NCI-H510A treated with DMSO at 0.1 percent for 48 hours (cell line): ENCODE results near the gene KCNQ4.

Experiments used
- DNase-seq: peaks from one replicate; lab custom pipeline; 2025; lab: John Stamatoyannopoulos, UW

KCNQ4 gene

DNA sequence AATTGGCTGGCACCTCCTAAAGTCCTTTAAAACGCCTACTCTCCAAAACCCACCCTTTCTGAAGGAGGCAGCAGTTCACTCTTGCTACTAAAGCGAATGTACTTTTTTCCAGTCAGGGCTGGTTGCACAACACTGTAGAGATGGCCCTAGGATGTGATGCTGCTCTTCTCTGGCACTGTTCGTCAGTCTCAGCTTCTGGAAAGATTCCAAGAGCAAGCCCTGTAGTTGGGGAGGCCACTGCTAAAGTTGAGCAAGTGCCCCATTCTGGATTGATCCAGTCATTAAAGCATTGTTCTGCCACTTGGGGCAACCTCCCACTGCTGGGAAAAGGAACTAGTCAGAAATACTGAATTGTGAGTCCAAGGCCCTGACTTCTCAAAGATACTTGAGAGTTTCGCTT is 28.5 kb upstream of the KCNQ4 start:
- DNase-seq = no peak

DNA sequence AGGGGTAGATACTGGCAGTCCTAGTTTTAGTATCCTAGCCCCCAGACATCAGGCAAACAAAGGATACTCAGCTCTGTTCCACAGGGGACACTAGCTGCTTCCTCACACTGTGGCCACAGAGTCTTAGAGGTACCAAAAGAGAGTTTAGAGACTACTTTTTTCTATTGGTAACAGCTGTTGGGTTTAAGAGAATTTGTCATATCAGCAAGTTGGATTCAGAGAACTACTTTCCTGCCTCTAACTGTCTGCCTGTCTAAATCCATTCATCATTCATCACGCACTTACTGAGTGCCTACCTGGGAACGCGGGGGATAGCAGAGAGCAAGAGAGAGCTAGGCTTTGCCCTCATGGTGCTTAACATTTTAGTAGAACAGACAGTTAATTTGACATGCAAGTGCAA is 27.1 kb upstream of the KCNQ4 start:
- no peak for DNase-seq

DNA sequence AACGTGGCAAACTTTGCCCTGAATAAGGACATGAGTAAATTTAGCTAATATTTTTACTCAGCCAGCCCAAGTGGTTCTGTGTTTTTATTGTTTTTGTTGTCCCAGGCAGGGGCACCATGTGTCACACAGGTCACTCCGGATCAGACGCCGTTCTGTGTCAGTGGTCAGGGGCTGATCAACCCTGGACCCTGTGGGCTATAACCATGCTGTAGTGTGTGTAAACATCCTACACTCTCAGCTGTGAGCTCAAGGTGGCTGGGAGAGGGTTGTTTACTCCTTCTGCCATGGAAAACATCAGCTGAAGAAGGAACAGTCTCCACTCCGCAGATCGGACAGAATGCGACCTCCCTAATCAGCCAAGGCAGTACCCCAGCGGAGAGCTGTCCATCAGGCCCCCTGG is 26.5 kb upstream of the KCNQ4 start:
- DNase-seq = no peak

DNA sequence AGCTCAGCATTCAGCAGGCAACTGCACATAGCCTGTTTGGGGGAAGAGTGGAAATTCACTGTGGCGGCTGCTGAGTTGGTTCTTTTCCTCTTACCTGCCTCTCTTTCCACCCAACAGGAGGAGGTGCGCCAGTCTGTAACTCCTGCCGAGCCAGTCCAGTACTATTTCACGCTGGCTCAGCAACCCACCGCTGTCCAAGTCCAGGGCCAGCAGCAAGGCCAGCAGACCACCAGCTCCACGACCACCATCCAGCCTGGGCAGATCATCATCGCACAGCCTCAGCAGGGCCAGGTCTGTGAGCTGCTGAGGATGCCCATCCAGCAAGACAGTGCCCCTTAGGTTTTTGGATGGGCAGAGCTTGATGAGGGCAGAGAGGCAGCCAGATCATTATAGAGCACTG is 25.6 kb upstream of the KCNQ4 start:
- DNase-seq = no peak

DNA sequence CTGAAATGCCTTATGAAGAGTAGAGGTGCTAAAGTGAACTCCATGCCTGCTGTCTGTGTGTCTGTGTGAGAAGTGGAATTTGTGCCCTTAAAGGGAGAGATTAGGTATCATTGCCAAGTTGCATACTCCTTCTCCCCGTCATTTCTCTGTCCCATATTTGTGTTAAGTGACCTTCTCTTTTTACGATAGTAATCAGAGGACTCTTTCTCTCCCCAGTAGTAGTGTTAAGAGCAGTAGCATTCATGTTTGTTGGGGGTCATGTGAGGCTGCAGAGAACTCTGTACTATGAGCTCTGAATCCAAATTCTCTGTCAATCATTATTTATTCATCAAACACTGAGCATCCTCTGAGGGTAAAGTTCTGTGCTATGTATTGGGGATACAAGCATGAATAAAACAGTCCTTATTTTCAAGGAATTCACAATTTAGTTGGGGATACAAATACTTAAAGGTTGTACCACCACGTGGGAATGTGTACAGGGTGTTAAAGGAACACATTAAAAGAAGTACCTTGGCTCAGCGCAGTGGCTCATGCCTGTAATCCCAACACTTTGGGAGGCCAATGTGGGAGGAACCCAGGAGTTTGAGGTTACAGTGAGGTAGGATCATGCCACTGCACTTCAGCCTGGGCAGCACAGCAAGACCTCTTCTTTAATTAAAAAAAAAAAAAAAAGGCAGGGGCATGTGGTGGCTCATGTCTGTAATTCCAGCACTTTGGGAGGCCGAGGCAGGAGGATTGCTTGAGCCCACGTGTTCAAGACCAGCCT is 24.8 kb upstream of the KCNQ4 start:
- no peak for DNase-seq

DNA sequence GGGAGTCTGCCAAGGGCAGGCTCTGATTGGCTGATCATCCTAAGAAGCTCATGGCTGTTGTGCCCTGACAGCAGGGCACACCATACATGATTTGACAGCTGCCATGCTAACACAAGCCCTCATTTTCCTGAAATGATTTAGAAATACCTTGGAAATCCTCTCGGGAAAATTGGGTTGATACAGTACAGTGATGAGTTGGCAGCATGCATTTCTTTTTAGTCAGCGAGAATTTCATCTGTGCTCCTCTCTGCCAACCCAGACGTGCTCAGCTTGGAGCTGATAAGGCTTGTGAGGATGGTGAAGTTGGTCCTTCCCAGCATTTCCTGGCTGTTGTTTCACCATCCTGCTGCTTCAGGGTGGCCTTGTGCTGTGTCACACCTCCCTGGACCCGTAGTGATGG is 22.6 kb upstream of the KCNQ4 start:
- no peak for DNase-seq

DNA sequence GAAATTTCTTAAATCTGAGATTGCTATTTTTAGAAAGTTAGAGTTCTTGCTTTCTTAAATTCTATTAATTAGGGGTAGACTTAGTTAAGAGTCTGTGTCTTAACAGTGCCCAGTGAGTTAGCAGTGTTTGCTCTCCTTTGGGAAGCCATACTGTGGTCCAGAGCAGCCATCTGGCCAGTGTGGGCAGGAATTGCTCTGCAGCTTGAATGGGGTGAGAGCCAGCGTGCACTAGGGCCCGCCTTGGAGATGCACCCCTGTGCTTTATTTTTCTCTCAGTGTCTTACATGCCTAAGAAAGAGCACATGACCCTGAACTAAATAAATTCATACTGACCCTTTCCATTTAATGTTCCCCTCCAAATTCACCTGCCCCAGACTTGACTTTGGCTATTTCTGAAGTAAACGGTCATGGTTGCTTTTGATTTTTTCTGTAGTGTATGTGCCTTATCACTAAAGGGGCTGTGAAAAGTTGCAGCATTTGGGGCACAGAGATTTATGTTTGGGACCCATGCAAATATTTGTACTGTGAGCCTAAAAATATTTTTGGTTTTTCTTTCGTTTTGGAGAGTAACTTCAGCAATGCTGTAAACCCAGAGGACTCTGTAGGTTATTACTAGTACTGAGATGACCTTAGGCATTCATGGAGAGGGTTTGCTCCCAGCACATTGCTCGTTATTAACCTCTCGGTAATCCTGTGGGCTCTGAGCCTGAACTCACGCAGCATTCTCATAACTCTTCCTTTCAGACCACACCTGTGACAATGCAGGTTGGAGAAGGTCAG is 21.3 kb upstream of the KCNQ4 start:
- DNase-seq = no peak

DNA sequence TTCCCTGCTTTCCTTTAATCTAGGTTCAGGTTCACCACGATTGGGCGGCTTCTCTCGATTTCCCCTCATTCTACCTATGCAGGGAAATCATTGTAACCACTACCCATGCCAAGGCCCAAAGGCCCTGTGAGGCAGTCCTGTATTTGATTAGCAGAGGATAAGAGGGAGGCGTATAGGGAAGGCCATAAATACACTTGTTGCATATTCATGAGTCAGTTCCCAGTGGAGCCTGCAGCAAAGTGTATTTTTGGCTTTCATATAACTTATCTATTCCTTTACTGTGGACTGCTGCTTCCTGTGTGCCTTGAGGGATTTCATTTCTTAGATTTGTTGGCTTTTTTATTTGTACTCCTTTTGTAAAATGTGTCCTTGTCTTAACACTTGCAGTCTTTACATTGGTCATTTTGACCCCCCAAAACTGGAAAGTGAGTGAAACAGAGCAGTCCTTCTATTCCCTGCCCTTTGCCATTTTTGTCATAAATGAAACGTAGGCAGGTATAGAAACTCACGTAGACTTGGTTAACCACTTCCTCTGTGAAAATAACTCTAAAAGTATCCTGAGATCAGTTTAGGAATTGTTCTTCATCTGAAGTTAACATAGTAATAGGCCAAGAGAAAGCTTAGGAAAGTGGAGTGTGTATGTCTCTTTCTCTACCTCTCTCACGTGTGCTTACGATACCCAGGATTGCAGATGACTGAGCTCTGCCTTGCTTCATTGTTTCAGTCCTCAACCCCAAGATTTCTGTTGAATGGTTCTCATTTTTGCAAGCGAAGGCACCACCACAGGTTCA is 19.6 kb upstream of the KCNQ4 start:
- DNase-seq = no peak

DNA sequence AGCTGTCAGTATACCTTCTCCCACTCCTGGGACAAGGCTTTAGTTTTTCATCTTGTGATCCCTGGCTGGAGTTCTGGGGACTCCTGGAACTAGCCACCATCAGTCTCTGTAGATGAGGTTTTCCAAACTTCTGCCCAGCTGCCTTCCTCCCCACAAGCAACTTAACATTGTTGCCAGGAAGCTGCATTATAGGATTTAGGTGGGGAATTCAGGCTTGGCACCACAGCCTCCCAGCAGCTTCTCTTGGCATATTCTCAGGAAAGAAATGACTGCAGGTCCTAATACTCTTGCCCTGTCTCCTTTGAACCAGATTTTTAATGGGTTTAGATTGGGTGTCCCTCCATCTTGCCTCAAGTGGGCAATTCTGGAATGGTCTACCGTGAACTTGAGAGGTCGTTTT is 18.6 kb upstream of the KCNQ4 start:
- no peak for DNase-seq

DNA sequence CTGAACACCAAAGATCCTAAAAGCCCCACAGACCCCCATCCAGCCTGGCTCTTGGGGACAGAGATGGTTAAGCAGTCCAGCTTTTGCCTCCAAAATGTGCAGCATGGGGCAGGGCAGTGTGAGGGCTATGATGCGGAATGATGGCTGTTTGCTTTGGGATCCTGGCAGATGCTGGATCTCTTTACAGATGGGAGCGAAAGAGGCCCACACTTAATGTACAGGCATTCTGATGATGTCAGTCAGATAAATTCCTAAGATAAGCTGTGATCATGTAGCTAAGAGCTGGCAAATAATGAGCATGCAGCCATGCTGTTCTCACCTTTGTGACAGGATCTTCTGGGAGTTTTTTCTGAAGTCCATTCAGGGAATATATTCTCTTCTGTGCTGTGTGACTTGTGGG is 17.6 kb upstream of the KCNQ4 start:
- DNase-seq = no peak

DNA sequence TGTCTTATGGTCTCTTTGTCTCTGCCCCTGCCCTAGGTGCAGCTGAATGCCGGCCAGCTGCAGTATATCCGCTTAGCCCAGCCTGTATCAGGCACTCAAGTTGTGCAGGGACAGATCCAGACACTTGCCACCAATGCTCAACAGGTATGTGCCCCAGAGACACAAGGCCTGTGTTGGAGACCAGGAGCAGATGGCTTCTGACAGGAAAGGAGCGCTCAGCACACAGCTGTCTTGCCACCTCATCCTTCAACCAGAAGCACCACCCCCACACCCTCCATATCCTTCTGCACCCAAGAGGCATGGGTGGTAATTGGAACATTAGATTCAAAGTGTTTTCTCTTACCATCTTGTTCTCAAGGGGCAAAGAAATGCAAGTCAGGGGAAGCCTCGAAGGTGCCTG is 17.0 kb upstream of the KCNQ4 start:
- no peak for DNase-seq

DNA sequence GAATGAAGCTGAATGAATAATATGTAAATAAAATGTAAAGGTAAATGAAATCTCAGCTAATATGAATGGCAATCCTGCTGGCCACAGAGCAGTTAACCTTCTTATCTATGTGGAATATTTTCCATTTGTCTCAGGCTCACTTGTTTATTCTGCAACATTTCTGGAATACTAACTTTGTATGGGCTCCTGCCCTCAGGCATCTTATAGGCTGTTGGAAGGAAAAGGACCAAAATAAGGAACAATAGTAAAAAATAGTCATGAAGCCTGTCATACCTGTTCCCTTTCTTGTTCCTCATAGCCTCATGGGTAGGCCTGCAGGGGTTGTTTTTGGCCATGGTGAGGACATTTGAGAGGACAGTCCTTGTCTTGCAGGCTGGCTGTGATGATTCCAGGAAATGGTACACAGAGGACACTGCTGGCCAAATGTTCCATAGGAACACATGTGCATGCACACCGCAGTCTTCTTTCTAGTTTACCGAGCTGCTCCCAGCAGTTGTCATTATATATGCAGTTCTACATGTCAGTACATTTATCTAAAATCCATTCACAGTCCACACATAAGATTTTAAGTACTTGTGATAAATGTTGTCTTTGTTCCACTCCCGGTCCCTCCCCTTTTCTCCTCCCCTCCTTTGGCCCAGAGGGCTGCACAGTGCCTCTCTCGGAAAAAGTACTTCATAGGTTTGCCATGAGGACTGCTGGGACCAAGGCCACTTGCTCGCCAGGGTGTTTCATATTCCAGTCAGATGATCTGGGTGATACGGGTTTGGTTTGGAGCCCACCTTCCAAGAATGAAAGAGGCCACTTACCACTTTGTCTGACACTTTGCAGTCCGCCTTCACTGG is 15.2 kb upstream of the KCNQ4 start:
- no peak for DNase-seq

DNA sequence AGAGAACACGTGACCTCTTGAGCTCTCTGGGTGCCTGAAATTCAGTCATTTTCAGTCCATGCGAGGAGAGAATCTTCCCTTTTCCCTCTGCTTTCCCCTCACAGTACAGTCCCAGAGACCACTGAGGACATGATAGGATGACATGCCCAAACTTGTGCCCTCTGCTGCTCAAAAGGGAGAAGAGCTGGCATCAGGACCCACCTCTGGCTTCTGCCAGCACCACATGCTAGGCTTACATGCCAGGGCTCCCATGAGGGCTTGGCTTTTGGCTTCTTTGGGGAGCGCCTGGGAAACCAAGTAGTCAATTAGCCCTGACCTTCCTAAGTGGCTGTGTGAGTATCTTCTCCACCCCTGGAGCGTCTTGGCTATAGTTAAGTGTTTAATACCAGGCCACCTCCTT is 13.8 kb upstream of the KCNQ4 start:
- DNase-seq = no peak

DNA sequence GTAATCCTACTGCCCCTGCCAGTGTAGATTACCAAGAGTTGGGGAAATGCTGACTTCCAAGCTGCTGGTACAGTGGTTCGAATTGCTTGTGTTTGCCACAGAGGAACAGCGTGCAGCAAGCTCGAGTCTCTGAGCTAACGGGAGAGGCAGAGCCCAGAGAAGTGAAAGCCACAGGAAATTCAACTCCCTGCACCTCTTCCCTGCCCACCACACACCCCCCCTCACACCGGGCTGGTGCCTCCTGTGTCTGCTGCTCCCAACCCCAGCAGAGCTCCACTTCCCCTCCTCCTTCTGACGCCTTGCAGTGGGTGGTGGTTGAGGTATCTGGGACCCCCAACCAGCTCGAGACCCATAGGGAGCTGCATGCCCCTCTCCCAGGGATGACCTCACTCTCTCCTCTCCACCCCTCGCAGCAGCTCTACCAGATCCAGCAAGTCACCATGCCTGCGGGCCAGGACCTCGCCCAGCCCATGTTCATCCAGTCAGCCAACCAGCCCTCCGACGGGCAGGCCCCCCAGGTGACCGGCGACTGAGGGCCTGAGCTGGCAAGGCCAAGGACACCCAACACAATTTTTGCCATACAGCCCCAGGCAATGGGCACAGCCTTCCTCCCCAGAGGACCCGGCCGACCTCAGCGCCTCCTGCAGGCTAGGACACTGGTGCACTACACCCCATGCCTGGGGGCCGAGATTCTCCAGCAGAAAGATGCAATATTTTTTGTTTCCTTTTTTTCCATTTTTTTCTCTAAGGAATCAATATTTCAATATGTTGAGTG is 13.1 kb upstream of the KCNQ4 start:
- no peak for DNase-seq

DNA sequence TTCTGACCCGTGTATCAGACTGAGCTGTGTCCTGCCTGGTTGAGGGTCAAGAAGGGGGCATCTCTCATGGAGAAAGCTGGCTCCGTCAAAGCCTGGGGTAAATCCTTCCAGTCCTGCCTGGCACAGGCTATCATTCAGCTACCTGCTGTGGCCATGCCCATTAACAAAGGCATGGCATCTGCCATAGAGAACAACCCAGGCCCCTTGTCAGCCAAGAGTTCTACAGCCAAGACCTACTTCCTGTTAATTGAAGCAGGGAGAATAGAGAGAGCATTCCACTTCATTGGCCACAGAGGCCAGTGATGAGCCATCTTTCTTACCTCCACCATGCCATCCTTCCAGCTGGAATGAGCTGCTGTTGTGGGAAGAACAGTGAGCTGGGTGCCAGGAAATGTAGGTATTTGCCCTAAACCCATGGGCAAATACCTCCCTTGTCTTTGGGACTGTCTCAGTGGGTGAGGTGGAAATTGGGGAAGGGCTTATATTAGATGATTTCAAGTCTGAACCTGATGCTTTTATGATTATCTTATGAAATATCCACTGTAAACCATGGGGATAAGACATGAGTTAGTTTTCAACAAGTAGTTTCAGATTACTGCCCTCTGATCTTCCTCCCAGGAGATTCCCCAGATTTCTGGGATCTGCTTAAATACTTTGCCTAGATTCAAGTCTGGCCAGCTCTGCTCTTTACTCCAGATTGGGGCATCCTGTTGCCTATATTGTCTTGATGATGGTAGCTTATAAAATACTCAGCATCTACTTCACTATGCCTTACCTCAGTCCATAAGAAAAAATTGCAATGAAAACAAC is 11.2 kb upstream of the KCNQ4 start:
- DNase-seq = no peak

DNA sequence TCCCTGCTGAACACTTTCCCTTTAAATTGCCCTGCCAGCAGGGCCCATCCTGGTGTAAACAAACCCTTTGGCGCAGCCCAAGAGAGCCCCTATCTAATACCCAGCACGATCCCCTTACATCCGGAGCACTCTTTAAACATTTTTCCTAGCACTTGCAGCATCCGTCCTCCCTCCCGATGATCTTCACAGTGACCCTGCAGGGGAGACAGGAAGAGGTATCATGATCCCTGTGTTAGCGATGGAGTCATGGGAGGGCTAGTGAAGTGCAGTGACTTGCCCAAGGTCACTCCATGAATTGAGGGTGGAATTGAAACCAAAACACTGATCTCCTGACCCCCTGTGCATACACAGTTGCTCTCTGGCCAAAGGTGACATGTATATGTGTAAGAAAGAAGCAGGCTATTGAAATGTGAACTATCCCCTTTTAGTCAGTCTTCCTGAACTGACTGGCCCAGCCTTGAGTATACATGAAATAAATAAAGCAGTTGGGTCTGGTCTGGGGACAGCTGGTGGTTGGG is 9.8 kb upstream of the KCNQ4 start:
- DNase-seq = no peak

DNA sequence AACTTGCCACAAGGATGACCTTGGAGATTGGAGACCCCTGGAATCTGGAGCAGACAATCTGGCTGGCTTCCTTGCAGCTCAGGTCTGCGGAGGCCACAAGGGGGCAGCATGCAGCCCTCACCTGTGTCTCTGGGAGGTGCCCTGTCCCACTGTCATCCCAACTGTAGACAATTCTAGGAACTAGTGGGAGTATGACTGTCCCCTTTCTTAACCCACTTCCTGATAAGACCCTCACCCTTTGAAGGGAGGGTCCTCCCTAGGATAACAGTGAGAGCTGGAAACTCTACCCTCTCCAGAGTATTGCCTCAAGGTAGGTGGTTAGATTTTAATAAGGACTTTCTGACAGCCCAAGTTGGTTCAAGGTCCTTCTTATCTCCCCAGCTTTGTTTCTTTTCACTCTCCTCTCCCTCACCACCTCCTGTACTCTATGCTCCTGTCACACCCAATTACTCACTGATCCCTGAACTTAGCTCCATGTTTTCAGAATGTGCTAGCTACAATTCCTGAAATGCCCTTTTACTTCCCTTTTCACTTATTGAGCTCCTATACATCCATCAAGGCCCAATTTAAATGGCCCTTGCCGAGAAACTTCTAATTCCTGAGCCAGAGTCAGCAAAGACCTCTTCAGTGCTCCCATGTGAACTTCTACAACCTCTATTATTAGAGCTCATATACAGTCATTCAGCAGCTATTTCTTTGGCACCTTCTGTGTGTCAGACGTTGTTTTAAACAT is 9.2 kb upstream of the KCNQ4 start:
- no peak for DNase-seq

DNA sequence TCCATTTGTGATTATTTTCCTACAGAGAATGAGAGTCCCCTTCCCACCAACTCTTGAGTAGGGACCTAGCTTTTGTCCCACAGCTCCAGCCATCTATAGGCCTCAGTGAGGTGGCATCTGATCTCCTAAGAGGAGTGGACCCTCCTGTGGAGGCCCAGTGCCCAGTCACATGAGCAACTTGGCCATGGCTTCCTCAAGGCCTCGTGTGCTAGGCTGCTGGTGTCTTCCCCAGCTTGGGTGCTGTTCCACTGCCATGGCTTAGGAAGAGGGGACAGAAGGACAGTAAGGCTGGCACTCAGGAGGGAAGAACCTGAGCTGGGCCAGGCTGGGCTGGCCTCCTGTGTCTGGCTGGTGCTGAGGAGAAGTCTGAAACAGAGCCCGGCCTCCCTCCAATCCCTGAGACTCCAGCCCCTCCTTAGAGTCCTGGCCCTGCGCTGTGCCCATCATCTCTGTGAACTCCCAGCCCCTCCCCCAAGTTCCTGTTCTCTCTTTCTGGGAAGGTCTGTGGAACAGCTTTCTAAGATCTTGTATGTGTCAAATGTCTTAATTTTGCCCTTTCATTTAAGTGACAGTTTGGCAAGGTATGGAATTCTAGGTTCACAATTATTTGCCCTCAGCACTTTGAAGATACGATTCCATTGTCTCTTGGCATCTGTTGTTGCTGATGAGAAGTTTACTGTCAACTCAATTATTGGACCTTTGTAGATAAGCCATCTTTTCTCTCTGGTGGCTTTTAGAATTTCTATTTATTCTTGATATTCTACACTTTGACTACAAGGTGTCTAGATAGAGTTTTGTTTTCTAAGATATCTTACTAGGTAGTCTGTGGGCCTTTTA is 7.1 kb upstream of the KCNQ4 start:
- DNase-seq = no peak
